OCI-M2 (cell line): ENCODE data around the gene FRMD6.

ENCODE experiments used
- DNase-seq: peaks from one replicate; lab custom pipeline; 2025; ENCODE audit not compliant: unreplicated experiment; lab: John Stamatoyannopoulos, UW

FRMD6 gene

DNA sequence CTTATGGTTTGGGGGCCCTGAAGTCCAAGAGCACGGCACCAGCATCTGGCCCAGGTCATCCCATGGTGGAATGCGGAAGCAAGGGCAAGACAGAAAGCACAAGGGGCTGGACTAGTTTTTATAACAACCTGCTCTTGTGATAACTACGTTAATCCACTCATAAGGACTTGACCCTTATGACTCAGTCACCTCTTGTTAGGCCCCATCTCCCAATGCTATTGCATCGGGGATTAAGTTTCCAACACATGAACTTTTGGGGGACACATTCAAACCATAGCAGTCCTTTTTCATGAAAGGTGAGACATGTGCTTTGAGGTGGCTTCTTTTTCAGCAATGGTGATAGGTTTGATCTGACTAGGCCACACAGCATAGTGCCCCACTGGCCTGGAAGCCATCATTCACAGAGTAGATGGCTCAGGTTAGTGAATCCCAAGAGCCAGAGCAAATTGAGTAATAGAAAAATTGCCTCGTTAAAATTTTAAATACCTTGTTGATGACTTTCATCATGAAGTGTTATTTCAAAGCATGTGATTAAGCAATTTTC, 12.1 kb downstream of the FRMD6 start:
- no peak for DNase-seq

DNA sequence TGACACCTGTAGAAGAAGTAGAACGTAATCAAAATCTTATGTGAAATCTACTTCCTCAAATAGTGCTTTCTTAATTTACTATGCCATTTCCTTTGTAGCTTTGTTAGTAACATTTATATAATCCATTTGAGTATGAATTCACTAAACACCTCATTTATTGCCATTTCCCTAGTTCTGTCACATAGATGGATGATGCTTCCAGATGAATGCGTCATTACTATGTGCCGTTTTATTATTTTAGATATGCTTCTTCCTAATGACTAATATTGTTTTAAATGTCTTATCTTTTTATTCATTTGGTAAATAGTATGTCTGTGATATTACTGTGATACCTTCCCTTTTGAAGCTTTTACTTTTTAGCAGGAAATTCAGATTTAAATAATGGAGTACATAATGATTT, 14.4 kb downstream of the FRMD6 start:
- no peak for DNase-seq

GRCh38 chr14:51666826-51667225, 15.1 kb downstream of the FRMD6 start:
- no peak for DNase-seq

DNA sequence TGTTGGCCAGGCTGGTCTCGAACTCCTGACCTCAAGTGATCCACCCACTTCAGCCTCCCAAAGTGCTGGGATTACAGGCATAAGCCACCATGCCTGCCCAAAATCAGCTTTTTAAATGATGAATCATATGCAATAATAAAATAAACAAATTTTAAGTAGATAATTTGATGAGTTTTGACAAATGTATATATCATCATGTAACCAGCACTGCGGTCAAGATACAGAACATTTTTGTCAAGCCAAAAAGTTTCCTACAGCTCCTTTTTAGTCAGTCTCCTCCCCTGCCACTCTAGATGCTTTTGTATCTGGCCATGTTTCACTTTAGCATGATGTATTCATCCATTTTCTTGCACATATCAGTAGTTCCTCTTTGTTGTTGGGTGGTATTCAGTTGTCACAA, 17.2 kb downstream of the FRMD6 start:
- DNase-seq, result no peak

GRCh38 chr14:51674294-51675002, 22.7 kb downstream of the FRMD6 start:
- DNase-seq, result no peak

DNA sequence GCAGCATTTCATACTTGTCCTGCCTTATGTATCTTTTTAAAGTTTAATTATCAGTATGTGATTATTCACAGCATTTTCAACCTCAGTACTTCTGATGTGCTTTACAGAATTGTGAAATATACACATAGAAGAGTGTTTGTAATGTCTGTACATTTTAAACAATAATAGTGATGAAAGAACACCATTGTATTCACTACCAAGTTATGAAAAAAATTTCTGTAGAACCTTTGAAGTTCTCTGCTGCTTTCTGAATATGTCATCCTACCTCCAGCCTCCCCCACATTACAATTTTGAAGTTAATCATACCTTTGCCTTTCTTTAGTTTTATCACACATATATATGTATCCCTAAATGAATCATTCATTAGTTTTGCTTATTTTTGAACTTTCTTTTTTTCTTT, 24.8 kb downstream of the FRMD6 start:
- no peak for DNase-seq

DNA sequence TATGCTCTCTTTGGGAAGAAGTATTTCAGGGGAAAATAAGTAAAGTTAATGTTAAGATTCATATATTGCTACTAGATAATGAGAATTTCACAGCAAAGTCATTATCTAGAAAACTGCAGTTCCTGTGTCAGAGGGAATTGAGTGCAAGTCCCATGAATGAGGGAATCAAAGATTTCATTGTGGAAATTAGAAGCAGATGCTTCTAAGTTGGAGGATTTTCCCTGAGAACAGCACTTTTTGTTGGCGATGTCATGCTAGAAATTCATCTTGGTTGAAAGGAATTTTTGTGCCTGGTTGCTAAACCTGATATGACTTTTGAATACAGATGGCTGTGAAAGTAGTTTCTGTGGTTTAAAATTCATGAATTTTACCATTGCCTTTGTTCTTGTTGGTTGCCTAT, 25.6 kb downstream of the FRMD6 start:
- no peak for DNase-seq

DNA sequence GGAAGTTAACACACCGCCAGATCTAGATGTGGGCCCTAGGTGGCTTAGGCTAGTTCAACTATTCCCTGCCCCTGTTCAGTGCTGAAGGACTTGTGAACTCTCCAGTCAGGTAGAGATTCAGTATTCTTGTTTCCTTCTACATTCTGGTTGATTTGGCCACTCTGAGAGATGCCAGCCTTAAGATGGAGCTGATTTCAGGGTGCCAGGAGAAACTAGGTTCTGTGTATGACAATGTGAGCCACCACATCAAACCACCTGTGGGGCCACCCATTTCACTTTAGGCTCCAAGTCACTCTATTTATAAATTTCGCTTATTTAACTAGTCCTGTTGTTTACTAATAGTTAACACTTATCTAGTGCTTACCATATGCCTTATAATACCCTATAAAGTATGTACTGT, 26.0 kb downstream of the FRMD6 start:
- DNase-seq, result no peak

DNA sequence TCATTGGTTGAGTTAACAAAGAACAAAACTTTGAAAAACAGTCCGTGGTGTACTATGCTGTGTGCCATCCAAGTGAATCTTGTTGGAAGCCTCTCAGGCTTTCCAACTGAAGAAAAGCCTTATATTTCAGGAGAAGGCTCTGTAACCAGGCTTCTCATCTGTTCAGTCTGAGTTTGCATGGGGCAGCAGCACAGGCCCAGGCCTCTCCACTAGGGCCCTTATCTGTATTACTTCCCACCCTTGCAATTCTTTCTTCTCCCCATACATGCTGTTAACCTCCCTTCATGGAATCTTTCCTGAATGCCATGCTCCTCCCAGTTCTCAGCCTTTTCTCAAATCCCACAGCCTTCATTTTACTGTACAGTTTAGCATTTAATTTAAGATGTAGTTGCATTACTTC, 28.3 kb downstream of the FRMD6 start:
- DNase-seq, result no peak

DNA sequence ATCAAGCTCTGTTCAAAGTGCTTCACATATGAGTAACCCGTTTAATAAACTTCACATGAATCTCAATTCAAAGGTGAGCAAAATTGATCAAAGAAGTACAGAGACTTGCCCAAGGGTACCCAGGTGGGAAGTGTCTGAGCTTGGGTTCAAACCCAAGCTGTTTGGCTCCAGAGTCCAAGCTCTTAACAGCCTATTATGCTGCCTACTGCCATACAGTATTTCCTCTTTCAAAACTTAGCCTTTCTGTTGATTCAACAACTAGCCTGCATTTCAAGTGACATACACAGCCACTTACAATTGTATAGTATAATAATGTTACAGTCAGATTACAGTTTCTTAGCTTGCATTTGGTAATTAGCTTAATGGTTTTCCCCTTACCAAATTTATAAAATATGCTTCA, 29.7 kb downstream of the FRMD6 start:
- DNase-seq, result no peak

DNA sequence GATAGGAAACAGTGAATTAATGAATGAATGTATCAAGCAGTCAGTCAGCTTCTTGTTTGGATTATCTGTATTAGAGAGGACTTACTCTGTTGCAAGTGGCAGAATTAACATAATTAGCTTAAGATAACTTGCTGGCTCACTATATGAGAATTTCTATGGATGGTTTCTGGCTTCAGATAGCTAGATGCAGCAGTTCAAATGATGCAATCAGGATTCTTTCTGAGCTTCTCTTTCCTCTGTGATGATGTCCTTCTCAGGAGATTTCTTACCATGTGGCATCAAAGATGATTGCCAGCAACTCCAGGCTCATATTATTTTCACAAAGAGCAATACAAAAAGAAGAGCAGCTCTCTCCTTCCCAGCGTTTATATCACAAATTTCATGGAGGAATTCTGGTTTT, 30.7 kb downstream of the FRMD6 start:
- DNase-seq, result no peak

DNA sequence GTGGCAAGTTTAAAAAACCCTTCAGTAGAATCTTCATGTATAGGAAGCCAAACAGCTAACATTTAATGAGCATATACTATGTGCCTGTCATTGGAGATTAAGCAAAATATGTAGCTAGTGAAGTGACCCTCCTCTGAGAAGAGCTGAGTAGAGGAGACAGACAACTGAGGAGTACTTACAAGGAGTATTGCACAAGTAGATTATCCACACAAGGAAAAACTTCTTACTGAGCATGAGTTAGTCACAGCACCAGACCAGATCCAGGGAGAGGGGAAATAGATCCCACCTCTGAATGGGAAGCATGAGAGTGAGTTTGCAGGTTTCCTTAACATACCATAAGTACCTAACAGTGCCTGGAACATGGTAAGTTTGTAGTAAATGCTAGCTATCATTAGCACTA, 33.0 kb downstream of the FRMD6 start:
- DNase-seq, result no peak

GRCh38 chr14:51691176-51691575, 39.5 kb downstream of the FRMD6 start:
- no peak for DNase-seq

DNA sequence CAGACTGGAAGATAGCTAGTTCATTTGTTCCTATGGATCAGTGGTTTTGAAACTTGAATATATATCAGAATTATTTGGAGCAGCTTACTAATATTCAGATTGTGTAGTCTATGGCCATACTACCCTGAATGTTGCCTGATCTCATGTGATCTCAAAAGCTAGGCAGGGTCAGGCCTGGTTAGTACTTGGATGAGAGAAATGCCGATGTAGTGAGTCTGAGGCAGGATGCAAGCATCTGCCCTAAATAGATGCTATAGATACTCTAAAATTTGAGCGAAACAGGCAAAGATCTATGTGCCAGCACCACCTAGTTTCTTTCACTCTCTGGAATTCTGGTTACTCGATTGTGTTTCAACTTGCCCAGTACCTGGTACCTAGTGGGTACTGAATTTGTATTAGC, 40.9 kb downstream of the FRMD6 start:
- DNase-seq, result no peak

GRCh38 chr14:51697848-51698247, 46.1 kb downstream of the FRMD6 start:
- DNase-seq, result no peak

DNA sequence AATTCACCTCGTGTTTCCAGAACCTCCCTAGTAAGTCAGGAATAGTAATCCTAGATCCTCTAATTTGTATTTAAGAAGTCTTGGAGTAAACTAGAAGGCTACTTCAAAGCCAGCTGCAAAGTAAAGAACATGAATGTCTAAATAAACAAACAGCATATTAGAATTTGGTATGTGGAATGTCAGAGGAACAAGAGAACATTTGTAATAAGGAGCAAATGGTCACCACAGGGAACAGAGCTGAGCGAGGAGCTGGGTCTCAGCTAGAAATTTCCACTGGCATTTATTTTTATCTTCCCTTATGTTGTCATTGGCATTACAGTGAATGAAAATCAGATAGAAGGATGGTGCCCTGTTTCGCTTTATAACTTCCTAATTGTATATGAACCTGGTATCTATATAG, 50.2 kb downstream of the FRMD6 start:
- DNase-seq, result no peak

DNA sequence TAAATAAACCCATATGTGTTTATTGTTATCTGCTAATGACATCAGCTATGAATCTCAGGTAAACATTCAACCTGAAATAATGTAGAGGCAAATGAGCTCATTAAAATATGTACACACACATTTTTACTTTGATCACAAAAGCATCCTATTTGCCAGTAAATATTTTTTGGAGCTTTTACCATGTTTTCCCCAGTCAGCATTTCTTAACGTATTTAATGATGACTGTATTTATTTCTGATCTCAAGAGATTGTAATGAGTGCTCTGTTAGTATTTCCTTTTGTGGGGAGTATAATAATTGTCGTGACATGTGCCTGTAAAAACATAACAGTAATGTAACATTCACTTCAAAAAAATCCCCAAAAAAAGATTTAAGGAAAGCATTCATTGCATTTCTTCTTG, 52.1 kb downstream of the FRMD6 start:
- DNase-seq, result no peak

- no peak for DNase-seq
Observed at GRCh38 chr14:51704545-51704944, 52.8 kb downstream of the FRMD6 start.

DNA sequence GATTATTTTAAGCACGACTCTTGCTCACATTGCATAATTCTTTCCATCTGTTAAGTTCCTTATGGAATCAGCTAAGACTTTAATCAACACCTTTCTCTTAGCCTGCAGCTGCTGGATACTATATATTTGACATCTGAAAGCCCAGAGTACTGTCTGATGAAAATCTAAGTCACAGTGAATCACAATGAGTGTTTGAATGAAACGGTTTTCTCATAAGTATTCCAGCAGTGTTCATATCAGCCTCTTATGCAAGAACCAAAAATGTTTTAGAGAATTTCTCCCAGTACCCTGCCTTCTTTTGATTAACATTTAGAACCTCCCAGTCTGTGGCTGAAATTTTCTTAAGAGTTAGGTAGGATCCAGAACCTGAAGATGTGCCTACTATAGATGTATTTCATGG, 55.6 kb downstream of the FRMD6 start:
- no peak for DNase-seq

DNA sequence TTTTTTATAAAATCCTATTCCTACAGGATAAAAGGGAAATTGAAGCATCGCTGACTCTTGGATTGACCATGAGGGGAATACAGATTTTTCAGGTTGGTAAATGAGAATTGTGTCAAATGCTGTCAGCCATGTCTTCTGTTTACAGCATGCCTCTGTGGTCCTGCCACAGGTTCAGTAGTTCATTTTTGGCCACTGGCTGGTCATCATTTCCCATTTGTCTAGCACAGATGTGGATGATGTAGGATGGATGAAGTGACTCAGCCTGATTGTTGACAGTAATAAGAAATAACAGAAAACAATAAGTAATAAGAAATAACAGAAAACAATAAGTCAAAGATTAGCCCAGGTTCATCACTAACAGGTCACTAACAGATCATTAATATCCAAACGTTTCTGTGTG, 59.8 kb downstream of the FRMD6 start:
- DNase-seq, result no peak

- no peak for DNase-seq
Observed at GRCh38 chr14:51715250-51715649, 63.5 kb downstream of the FRMD6 start.

DNA sequence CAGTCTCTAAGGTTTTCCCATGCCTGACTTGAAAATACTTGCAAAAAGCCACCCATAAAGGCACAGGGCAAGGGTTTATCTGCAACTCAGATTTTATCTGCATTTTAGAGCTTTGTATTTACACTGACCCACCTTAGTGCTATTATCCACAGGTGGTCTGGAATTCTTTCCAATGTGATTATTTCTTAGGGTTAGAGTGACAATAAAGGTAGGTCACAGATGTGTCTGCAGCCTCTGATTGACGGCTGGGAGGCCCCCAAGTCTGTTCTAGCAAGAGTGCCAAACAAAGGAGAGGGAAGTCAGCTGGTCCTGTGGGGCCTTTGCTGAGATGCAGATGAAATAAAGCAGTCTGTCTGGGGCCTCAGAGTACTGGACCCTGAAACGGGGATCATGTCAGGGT, 64.0 kb downstream of the FRMD6 start:
- DNase-seq, result no peak

- no peak for DNase-seq
Observed at GRCh38 chr14:51716610-51717009, 64.9 kb downstream of the FRMD6 start.
